GM18870 (cell line): ENCODE results near the gene TTLL6.
"Not testable (repeated sequence)": the region's sequence is repeated elsewhere in the genome, so short reads cannot be mapped to it uniquely, and the experiment has no call there.

Source experiments
- ATAC-seq: cut with Tn5 transposase; IDR thresholded peaks from one replicate; pipeline ENCODE4 v1.9.1; 2021; ENCODE audit warnings: moderate library complexity; ENCODE audit not compliant: unreplicated experiment

The TTLL6 gene

DNA sequence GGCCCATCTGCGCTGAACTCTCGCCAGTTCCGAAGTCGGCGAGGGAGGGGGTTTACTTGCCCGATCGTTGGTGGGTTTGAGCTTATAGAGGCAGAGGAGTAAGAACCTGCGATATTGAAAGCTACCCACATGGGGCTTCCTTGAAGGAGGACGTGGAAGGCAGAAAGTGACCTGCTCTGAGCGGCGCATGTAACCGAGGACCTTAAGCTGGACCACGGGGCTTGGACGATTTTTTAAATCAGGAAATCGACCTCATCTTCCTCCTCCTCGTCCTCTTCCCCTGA lies 92.1 kb downstream of the TTLL6 start:
- ATAC-seq: no peak

DNA sequence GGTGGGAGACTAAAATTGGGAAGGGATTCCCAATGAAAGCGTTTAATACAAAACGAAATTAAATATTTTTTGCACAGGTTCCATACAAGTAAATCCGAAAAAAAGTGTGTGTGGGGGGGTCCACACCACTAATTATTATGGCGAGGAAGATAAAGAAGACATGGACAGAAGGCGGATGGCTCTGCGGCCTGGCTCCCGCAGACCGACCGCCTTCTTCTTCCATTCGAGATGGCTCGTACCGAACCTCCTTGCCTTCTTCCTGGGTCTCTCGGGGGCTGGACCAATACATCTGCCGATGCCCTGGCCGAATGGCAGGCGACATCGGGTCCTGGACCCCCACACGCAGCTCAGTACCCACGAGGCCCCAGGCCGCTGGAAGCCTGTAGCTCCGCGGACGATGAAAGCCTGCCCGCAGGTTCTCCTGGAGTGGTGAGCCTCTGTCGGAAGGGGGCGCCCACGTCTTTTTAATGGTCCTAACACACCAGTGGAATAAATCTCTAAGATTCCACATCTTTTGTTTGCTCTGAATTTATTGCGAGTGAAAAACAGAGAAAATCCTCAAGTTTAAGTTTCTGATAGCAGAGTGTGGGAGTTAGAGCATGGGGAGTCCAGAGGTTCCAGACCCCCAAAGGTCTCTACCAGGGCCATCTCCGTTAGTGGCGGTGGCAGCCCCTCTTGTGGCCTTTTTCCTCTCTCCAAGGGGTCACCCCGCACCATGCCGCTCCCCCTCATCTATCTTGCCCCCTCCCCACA lies 92.6 kb downstream of the TTLL6 start:
- ATAC-seq: no peak

DNA sequence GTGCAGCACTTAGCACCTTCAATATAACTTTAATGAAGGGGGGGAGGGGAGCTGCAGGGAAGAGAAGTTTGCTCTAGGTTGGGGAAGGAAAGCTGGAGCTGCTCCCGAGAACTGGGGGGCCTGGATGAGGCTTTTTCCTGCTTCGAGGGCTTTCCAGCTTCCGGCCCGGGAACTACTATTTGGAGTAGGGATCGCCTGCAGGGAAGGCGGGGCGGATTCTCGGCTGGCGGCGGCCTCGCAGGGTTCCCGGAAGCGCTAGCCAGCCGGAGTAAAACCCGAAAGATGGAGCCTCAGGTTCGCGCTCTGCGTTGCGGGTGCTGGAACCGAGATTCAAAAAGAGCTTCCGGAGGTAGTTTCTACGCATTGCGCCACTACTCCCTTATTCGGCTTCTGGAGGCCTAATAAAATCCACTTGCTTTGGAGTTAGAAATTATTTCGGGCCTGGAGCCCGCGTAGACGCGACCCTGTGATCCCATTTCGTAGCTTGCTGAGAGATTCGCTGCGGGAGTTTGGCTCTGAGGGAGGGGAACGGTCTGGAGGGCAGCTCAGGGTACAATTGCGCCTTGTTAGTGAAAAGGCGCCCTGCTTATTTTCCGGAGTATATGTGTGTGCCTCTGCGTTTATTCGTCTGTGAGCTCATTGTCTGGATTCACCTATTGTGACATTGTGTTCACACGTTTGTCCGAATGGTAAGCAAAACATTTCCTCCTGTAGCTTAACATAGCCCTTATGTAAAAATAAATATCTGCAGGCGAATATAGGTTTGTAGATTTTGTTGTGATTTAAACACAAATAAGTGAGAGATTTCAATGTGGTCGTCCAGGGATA lies 93.4 kb downstream of the TTLL6 start:
- no peak for ATAC-seq

DNA sequence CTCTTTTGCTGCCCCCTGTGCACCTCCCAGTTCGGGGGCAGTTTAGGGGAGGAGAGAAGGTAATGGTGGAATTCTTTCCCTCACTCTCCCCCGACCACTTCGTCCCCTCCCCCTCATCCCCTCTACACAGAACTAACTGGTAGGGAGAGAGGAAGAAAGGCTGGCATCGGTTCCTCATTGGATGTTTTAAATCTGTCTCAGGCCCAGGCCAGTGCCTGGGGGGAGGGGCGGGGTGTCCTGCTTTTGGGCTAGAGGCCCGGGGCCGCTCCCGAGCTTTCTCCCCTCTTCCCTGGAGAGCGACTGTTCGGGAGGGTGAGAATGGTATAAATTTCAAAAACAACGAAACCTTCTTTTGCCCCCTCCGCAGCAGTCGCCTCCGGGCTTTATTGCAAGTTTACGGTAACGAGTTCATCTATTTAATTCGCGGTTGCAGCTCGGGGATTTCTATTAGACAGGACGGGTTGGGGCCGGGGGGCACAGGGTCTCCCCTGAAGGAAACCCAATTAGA lies 94.1 kb downstream of the TTLL6 start, which contains the start of gene PRAC2:
Gene PRAC2 (plus strand): TSS at position 271 of the 508 bp plus-strand sequence. CDS start 1,226 bp downstream, outside the sequence.
- no peak for ATAC-seq

DNA sequence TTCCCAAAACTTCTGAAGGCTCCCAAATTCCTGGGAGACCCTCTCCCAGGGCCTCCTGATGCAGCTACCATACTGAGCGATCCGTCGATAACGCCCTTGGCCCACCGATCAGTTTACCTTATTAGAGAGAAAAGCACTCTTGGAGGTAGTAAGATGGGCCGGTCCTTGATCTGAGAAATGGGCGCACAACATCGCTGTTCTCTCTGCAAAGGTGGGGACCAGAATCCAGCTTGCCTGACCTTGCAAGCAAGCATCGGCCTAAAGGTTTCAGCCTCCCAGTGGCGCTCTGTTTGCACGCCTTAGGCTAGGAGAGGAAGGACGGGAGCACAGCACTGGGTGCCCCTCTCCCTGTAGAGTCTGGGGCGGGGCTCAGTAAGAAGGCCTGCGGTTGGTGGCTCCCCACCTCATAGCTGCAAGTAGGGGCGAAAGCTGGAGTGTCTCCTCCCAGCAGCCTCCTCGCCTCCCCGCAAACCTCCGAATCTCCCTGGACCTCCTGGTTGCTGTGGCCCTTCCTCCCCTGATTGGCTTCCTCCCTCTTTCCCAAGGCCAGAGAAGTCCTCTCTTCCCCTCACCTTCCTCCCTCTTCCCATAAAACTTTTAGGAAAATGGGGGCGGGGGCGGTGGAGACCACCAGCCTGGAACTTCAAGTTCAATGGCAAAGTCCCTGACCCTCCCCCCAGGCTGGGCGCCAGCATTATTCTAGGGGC lies 94.7 kb downstream of the TTLL6 start, which contains the start of gene PRAC1:
Gene PRAC1 (minus strand): TSS at position 318 of the 707 bp plus-strand sequence. CDS start 126 bp downstream, at position 192.
- ATAC-seq: no peak

DNA sequence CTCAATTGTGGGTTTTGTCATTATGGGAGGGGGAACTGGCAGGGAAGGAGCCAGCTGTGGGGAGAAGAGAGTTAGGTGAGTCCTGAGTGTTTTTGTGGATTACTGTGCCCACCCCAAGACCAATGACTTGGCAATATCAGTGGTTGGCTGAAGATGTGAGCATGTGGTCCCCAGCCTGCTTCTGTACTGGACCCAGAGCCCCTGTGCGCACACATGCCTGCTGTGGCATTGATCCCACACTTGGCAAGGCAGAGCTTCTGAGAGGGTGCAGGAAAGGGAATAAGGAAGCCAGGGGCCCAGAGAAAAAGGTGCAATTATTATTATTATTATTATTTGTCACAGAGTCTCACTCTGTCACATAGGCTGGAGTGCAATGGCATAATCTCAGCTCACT lies 96.0 kb downstream of the TTLL6 start:
- ATAC-seq: no peak

DNA sequence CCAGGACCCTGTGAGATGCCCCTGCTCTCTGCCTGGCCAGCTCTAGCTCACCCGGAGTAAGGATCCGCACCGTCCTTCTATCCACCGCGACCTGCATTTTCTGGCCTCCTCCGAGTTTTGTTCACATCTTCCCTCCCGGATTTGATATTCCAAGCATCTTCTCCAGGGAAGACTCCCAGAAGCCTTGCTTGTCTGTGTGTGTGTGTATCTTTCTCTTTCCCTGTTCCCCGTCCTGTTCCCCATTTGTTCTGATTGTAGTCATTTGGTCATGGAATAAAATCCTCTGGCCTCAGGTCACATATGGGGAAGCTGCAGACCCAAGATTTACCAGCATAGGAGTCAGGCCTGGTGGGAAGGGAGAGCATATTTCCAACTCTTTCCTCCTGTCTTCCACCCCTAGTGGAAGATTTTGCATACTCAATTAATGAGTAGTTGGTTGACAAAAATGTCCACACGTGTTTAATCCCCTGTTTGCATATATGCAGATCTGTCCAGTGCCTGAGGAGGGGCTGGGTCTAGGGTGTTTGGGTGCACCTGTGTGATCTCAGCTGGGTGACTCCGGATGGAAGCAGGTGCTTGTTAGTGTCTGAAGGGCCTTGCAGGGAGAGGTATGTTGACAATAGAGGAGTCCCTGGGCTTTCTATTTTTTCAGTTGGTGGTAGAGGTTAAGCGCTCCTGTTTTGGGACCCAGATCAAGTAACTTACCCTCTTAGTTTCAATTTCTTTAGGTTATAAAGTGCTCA lies 96.6 kb downstream of the TTLL6 start:
- ATAC-seq: no peak

DNA sequence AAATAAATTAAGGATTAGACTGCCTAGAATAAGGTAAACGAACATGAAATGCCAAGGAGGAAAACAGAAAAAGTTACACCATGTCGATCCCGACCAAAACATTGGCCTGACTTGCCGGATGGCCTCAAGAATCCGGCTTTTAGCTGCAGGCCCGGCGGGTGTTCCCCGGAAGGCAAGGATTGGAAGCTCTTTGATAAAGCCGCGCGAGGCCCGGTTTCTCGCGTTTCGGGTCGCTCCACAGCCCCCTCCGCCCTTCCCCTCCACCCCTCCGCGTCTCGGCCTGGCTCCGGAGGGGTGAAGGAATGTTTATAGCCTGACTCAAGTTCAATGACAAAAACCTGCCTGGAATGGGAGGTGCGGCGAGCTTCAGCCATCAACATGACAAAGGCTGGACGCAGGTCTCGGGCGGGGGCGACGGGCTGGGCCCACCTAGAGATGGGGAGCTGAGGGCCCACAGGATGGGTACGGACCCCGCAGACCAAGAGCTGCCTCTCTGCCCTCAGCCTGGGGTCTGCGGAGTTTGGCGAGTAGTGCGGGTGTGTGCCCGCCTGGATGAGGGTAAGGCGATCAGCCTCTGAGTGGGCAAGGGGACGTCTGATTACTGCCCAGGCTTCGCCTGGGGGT lies 97.3 kb downstream of the TTLL6 start:
- ATAC-seq: no peak

DNA sequence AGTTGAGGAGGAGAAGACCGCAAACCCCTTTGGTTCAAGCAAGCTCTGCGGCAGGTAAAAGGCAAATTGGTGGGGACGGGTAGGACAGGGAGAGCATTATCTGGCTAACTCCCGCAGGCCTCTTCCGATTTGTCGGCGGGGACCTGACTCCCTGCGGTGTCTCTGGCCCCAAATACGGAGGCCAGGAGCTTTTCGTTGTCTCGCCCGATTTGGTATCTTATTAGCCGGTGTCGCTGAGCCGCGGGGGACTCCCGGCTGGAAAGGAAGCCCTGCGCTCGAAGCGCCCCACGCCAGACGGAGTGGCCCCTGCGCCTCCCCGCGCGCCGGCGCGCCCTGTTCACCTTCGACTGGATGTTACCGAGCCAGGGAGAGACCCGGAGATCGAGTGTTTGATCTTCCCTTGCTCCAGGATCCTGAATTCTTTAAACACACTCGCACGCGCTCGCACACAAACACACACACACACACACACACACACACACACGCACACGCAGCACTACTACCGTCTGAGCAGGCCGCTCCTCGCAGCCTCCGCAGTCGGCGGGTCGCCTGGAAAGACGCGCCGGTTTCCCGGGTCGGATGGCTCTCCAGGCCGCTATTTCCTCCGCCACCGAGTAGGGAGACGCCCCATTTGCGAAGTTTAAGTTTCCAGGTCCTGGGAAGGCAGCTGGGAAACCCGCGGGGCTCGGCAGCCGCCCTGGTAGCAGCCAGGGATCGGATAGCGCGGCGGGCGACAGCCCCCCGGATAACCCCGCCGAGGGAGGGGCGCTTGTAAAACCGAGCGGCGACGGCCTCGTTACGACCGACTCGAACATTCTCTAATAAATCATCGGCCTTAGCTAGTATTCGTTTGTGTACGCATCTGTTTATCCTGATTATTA lies 98.0 kb downstream of the TTLL6 start:
- ATAC-seq: no peak

DNA sequence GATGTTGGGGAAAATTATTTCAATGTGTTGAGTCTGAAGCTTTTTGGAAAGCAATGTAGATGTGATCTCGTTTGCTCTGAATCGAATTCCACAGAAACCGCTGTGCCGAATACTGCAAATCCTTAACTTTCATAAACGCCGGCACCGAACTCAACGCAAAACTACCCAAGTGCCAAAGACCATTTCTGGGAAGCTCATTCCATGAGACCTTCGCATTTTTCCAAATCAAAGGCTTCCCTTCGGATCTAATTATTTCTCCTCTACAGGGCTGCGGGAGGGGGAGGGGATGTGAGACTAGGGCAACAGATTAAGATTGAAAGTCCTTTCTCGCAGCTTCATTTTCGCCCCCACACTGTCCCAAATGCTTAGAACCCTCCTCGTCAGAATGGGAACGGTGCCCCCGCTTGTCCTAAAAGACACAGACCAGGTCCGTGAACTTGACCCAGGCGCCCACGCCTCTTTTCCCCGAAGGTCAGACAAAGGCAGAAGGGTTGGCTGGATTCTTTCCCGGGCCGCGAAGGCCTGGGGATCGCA lies 98.7 kb downstream of the TTLL6 start:
- no peak for ATAC-seq

DNA sequence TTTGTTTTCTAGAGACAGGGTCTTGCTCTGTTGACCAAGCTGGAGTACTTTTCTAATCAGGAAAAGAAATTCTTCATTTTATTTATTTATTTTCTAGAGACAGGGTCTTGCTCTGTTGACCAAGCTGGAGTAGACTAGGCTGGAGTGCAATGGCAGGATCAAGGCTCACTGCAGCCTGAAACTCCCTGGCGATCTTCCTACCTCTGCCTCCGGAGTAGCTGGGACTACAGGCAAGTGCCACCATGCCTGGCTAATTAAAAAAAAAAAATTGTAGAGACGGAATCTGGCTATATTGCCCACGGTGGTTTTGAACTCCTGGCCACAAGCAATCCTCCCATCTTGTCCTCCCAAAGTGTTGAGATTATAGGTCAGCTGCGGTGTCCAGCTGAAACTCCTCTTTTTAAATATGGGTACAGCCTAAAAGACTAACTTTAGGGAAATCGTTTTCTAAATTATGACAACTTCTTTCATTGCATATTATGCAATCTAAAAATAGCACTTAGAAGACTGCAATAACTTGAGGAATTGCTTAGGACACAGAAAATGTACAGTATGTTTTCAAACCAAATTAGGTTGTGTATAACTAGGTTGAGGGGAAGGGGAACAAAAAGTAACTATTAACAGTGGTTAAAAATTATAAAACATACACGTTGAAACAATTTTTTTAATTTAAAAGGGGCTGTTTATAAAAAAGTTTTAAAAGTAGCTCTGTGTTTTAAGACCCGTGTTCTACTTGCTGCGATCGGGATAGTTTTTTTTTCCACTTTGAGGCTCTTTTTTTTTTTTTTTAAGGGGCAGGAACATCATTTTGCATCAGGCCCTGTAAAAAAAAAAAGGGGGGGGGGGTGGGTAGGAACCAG lies 99.4 kb downstream of the TTLL6 start:
- no peak for ATAC-seq

DNA sequence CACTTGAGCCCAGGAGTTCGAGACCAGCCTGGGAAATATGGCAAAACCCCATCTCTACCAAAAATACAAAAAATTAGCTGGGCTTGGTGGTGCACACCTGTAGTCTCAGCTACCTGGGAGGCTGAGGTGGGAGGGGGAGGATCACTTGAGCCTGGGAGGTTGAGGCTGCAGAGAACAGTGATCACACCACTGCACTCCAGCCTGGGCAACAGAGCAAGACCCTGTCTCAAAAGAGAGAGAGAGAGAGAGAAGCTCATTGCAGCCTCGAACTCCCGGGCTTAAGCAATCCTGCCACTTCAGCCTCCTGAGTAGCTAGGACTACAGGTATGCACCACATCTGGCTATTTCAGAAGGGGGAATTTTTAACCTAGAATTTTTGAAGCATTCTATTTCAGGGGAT lies 100.5 kb downstream of the TTLL6 start:
- ATAC-seq: not testable (repeated sequence)

DNA sequence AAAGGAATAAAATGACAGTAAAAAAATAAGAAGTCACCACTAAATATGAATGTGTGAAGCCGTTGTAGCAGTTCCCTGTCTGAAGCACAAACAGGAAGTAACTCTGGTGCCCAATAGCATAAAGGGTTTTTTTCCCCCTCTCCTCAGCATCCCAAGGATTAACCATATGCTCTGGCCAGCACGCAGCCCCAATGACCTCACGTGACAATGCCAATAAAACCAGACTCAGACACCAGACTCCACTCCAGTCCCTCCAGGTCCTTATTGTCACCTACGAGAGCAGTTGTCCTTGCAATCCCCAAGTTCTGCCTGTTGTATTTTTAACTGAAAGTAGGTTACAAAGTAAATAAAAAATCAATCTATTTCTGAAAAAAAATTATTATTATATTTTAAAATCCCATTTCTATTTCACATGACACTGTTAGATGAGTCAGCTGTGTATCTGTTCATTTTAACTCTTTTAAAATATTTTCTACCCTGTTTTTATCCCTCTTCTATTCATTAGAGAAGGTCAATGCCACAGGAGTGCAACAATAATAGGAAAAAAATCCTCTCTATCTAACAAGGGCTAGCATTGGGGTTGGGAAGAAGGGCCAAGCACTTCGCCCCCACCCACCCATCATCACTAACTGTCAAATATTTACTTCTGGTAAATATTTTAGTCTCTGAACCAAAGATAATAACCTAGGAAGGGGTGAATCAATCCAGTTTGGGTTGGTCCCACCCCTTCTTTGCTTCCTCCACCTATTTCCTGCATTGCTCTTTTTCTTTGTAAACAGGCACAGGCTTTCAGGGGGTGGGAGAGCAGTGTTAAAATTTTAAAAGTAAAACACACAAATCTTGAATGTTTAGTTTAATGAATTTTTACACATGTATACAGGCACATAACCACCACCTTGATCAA lies 101.3 kb downstream of the TTLL6 start:
- no peak for ATAC-seq
